K562 (cell line): ENCODE measurements around the gene MYO18B. TPM values are rescaled to one million over a fixed set of nuclear protein-coding genes. Genes with fewer than 3 reads are reported as not detected.

Experiments
- ATAC-seq: fragments of 200-7000 bp; cut with Tn5 transposase; 3 replicates; pipeline ENCODE4 v1.9.1; 2020; ENCODE audit warnings: moderate library complexity
- BruUV-seq: library from RNA; stranded (reverse); fragments of 400-500 nt; replicated peaks from 2 replicates; lab custom pipeline; 2021; lab: Mats Ljungman, UMichigan
- CTCF ChIA-PET: fragments of 300-600 bp; formaldehyde crosslinking; extraction: SDS; loops from one replicate; lab custom pipeline; 2021; ENCODE audit warnings: low intra/inter-chr PET ratio; lab: Yijun Ruan, JAX
- POLR2A ChIA-PET: fragments of 300-600, 350-650 bp; sonication (Branson Sonifier 250); formaldehyde crosslinking; extraction: SDS; loops from one replicate; lab custom pipeline; 2021; ENCODE audit warnings: antibody characterized with exemption, inconsistent platforms; lab: Yijun Ruan, JAX
- DNase-seq, 4 experiments: peaks; one replicate each; pipeline versions ENCODE4 v3.0.0 to v3.0.0-alpha.2; 2011 to 2018; ENCODE audit warnings: low spot score in 3 of 4, mixed read lengths in 3 of 4; ENCODE audit errors: extremely low read depth in 1 of 4
- FAIRE-seq: peaks from 2 replicates; lab custom pipeline; 2011; peaks lifted over from hg19 to GRCh38; lab: Jason Lieb, UNC
- H2AFZ ChIP-seq: 2 replicates; pipeline ENCODE4 v1.6.0; 2011; ENCODE audit warnings: low read depth, low read length, control low read depth, inconsistent platforms
- H3K27ac ChIP-seq: fragments of 200-600 bp; 3 replicates; pipeline ENCODE4 v1.8.0; 2011; ENCODE audit warnings: low read depth, mild to moderate bottlenecking, control low read depth, inconsistent platforms, low read length, moderate library complexity, mixed read lengths; ENCODE audit errors: extremely low read depth
- H3K27me3 ChIP-seq, 2 experiments: fragments of 300-600 bp in 1 of 2; 2 replicates in 1 of 2; 3 replicates in 1 of 2; pipeline versions ENCODE4 v1.6.0 to v1.8.0; 2011; ENCODE audit warnings: inconsistent platforms in 2 of 2, low read length in 2 of 2, mild to moderate bottlenecking in 1 of 2, mixed read lengths in 1 of 2, moderate library complexity in 1 of 2; ENCODE audit not compliant: control insufficient read depth in 2 of 2, insufficient read depth in 2 of 2
- H3K36me3 ChIP-seq: fragments of 300-600 bp; 3 replicates; pipeline ENCODE4 v1.8.0; 2011; ENCODE audit warnings: mild to moderate bottlenecking, low read length, inconsistent platforms; ENCODE audit not compliant: control insufficient read depth, insufficient read depth
- H3K4me1 ChIP-seq, 2 experiments: fragments of 200-600 bp in 1 of 2; replicated peaks in 1 of 2; 2 replicates in 1 of 2; 3 replicates in 1 of 2; pipeline versions ENCODE4 v1.5.1 to v1.8.0; 2011; ENCODE audit warnings: inconsistent platforms in 2 of 2, low read length in 2 of 2, mild to moderate bottlenecking in 1 of 2, mixed read lengths in 1 of 2, moderate library complexity in 1 of 2; ENCODE audit not compliant: control insufficient read depth in 2 of 2, insufficient read depth in 2 of 2
- H3K4me2 ChIP-seq: 2 replicates; pipeline ENCODE4 v1.6.1; 2011; ENCODE audit warnings: low read length, control low read depth, inconsistent platforms, mixed read lengths; ENCODE audit not compliant: insufficient read depth
- H3K4me3 ChIP-seq: fragments of 200-600 bp; sonication (generic), shearing (Covaris generic); 2 replicates; pipeline ENCODE4 v1.5.1; 2016; ENCODE audit warnings: control low read depth, inconsistent platforms
- H3K79me2 ChIP-seq: fragments of 200-600 bp; 3 replicates; pipeline ENCODE4 v1.8.0; 2011; ENCODE audit warnings: low read length, inconsistent platforms; ENCODE audit not compliant: control insufficient read depth, insufficient read depth
- H3K9ac ChIP-seq, 2 experiments: 2 replicates each; pipeline versions ENCODE4 v1.6.0 to v1.6.1; 2011; ENCODE audit warnings: low read depth in 2 of 2, low read length in 2 of 2, control low read depth in 1 of 2, inconsistent platforms in 1 of 2, mild to moderate bottlenecking in 1 of 2, mixed read lengths in 1 of 2; ENCODE audit not compliant: insufficient read depth in 1 of 2
- H3K9me1 ChIP-seq: one replicate; pipeline ENCODE4 v1.6.0; 2011; ENCODE audit warnings: inconsistent platforms, mild to moderate bottlenecking, low read length, moderate library complexity; ENCODE audit not compliant: control insufficient read depth, insufficient read depth
- H3K9me3 ChIP-seq: replicated peaks from 2 replicates; pipeline ENCODE4 v1.5.1; 2011; ENCODE audit warnings: low read depth, low read length, inconsistent platforms; ENCODE audit not compliant: control insufficient read depth, insufficient read depth
- H4K20me1 ChIP-seq: replicated peaks from 2 replicates; pipeline ENCODE4 v1.6.1; 2011; ENCODE audit warnings: low read length, inconsistent platforms, mixed read lengths; ENCODE audit not compliant: control insufficient read depth, insufficient read depth
- FOXA1 ChIP-seq: fragments of 450-650 bp; IDR thresholded peaks from 2 replicates; pipeline ENCODE4 v1.6.1; 2016; ENCODE audit warnings: mild to moderate bottlenecking, borderline replicate concordance
- HOMEZ ChIP-seq: fragments of 250-450 bp; sonication (Bioruptor Pico); IDR thresholded peaks from 2 replicates; pipeline ENCODE4 v1.4.0; 2020; ENCODE audit warnings: mild to moderate bottlenecking, moderate library complexity
- JUND ChIP-seq, 2 experiments: IDR thresholded peaks; 2 replicates in 1 of 2; 3 replicates in 1 of 2; pipeline ENCODE4 v1.6.1; 2011; ENCODE audit warnings: borderline replicate concordance in 2 of 2, low read depth in 2 of 2, low read length in 2 of 2, improper control_type of control experiment in 1 of 2, missing biosample characterization in 1 of 2, missing genetic modification characterization in 1 of 2, missing genetic modification reagents in 1 of 2
- MAX ChIP-seq: sonication (generic); formaldehyde crosslinking; IDR thresholded peaks from 2 replicates; pipeline ENCODE4 v1.9.0; 2022; ENCODE audit warnings: mild to moderate bottlenecking, missing genetic modification reagents
- NFYB ChIP-seq: IDR thresholded peaks from 2 replicates; pipeline ENCODE4 v1.6.1; 2011; ENCODE audit warnings: mild to moderate bottlenecking, moderate library complexity; ENCODE audit not compliant: insufficient read length; ENCODE audit errors: extremely low read depth
- SIRT6 ChIP-seq: IDR thresholded peaks from one replicate; pipeline ENCODE4 v1.6.1; 2012; ENCODE audit warnings: low read depth, mild to moderate bottlenecking, control low read depth, inconsistent platforms, low read length, moderate library complexity
- THRAP3 ChIP-seq: fragments of 450-650 bp; IDR thresholded peaks from 2 replicates; pipeline ENCODE4 v1.6.1; 2016; ENCODE audit warnings: mild to moderate bottlenecking, inconsistent platforms, borderline replicate concordance
- VEZF1 ChIP-seq: fragments of 200-800 bp; sonication (Bioruptor generic); IDR thresholded peaks from 2 replicates; pipeline ENCODE4 v1.6.1; 2017; ENCODE audit warnings: missing genetic modification characterization, missing compliant biosample characterization
- WGBS: fragments of 100-300 bp; shearing (Covaris generic); methylation state at CpG from one replicate; pipeline ENCODE4 v1.1.6; 2016; ENCODE audit warnings: low coverage, mixed read lengths; ENCODE audit not compliant: insufficient coverage; ENCODE audit errors: missing lambda C conversion rate; 5-methylcytosine and 5-hydroxymethylcytosine counted together
- in situ Hi-C: fragments of 300-500 bp; cut with MboI; formaldehyde crosslinking; loops from 4 replicates; pipeline ENCODE4 v1.15.0; 2018; ENCODE audit warnings: inconsistent platforms, mixed read lengths
- intact Hi-C: fragments of 100-400 bp; cut with micrococcal nuclease; formaldehyde crosslinking; loops from 2 replicates; pipeline ENCODE4 v1.14.2; 2022
- polyA plus RNA-seq, 8 experiments: library from polyadenylated mRNA; depleted of rRNA in 4 of 8; stranded (reverse) in 5 of 8; unstranded in 3 of 8; fragments of >200 nt; fragmentation: Nextera tagmentation in 2 of 8; fragmentation: Illumina TruSeq in 1 of 8; extraction: Ambion mirVana in 2 of 8; extraction: Trizol in 1 of 8; gene quantifications; 2 replicates each; pipeline versions ENCODE4 v1.2.1 to v1.2.3, GENCODE V29; 2011 to 2014; ENCODE audit warnings: inconsistent platforms in 1 of 8, missing spikeins in 1 of 8
- total RNA-seq, 7 experiments: library from RNA; depleted of rRNA in 6 of 7; stranded (reverse); fragments of >200 nt in 6 of 7; fragmentation: Illumina TruSeq in 2 of 7; extraction: Trizol in 2 of 7; gene quantifications; 2 replicates each; pipeline versions ENCODE4 v1.2.1 to v1.2.3, GENCODE V29; 2011 to 2021; ENCODE audit warnings: low replicate concordance in 1 of 7

MYO18B gene
- total and polyA plus RNA-seq, 9 of the 15 experiments (the other 6 are each of a cell fraction or from before 2014, with no cell fraction given): 0.06 to 7.0 (median 4.3) TPM

- ATAC-seq (no peak), DNase-seq (peak in 1 of 4 experiments; percentile 9), FAIRE-seq (no peak)
- Histone ChIP-seq H3K9me1 (no peaks in the 10 kb centered on the region), H3K9me3 (no peaks in the 10 kb centered on the region), H3K27me3 (no peaks in the 10 kb centered on the region), H3K4me1 (no peaks in the 10 kb centered on the region), H3K9ac (no peak overlapping the region), H2AFZ (no peak overlapping the region), H3K4me2 (no peak overlapping the region), H3K27ac (no peak overlapping the region), H4K20me1 (no peaks in the 10 kb centered on the region), H3K79me2 (no peaks in the 10 kb centered on the region), H3K4me3 (no peak overlapping the region), H3K36me3 (peaks cover 26% of the 10 kb centered on the region; the same call in 2 of the 3 replicates)
- BruUV-seq: no TSS peak
- POLR2A ChIA-PET: no interaction called here
- TF ChIP-seq VEZF1 (CRISPR knock-in tag): no peak
- TF ChIP-seq THRAP3: no peak
- TF ChIP-seq FOXA1: no peak
- TF ChIP-seq JUND (IDR thresholded peaks at IDR 0.05; ENCODE audit: borderline replicate concordance, low read depth, low read length): no peak
- TF ChIP-seq JUND (tag; IDR thresholded peaks at IDR 0.05; ENCODE audit: borderline replicate concordance, low read depth, low read length): no peak
- no peak for TF ChIP-seq SIRT6
- TF ChIP-seq NFYB: peak; percentile 7
- TF ChIP-seq HOMEZ (CRISPR knock-in tag): no peak
- TF ChIP-seq MAX (CRISPR knock-in tag): no peak
- in situ Hi-C loops: no loop called here
- intact Hi-C loops: no loop called here
- CTCF ChIA-PET: no interaction called here
- 89% methylated on average over 9 of the region's 9 CpGs for WGBS
Measured at GRCh38 chr22:25955323-25955722, 213.3 kb downstream of the MYO18B start.
